HL-60 (cell line): Measurements from ENCODE around the gene PSMB7.

Experiments used
- DNase-seq, 2 experiments: peaks; one replicate each; pipeline ENCODE4 v3.0.0-alpha.2; 2010 to 2020; ENCODE audit warnings: low read depth in 1 of 2, low spot score in 1 of 2
- H3K27ac ChIP-seq: fragments of 250-450 bp; sonication (Bioruptor Pico); replicated peaks from 2 replicates; pipeline ENCODE4 v1.5.1; 2020; ENCODE audit warnings: mild to moderate bottlenecking, moderate library complexity
- H3K27me3 ChIP-seq: fragments of 250-450 bp; sonication (Bioruptor Pico); 2 replicates; pipeline ENCODE4 v1.5.1; 2021; ENCODE audit warnings: mild to moderate bottlenecking, moderate library complexity; ENCODE audit not compliant: insufficient read depth, poor library complexity, severe bottlenecking
- H3K4me3 ChIP-seq: replicated peaks from 2 replicates; pipeline ENCODE4 v1.5.1; 2011; ENCODE audit warnings: mild to moderate bottlenecking, control low read depth, low read length; ENCODE audit not compliant: insufficient read depth
- CTCF ChIP-seq: IDR thresholded peaks from one replicate; pipeline ENCODE4 v1.5.1; 2011; ENCODE audit warnings: low read length, control low read depth, inconsistent platforms; ENCODE audit not compliant: insufficient read depth
- GABPA ChIP-seq: IDR thresholded peaks from 2 replicates; pipeline ENCODE4 v1.6.1; 2012; ENCODE audit warnings: low read depth
- POLR2AphosphoS5 ChIP-seq: IDR thresholded peaks from 2 replicates; pipeline ENCODE4 v1.6.1; 2012; ENCODE audit warnings: low read depth
- SPI1 ChIP-seq: IDR thresholded peaks from 2 replicates; pipeline ENCODE4 v1.6.1; 2012; ENCODE audit warnings: low read depth, mild to moderate bottlenecking, borderline replicate concordance
- TF ChIP-seq, protein P1 (sequence below): IDR thresholded peaks from 2 replicates; pipeline ENCODE4 v1.6.1; 2012; ENCODE audit warnings: low read depth; ENCODE audit not compliant: insufficient replicate concordance

PSMB7 gene

GRCh38 chr9:124359426-124359825 lies 55.8 kb downstream of the PSMB7 start:
- Histone ChIP-seq H3K27ac (no peak overlapping the region), H3K4me3 (no peak overlapping the region), H3K27me3 (no peaks in the 10 kb centered on the region)
- TF ChIP-seq SPI1 (no peak), CTCF (no peak), POLR2AphosphoS5 (no peak), GABPA (no peak)
- TF ChIP-seq, protein P1, sequence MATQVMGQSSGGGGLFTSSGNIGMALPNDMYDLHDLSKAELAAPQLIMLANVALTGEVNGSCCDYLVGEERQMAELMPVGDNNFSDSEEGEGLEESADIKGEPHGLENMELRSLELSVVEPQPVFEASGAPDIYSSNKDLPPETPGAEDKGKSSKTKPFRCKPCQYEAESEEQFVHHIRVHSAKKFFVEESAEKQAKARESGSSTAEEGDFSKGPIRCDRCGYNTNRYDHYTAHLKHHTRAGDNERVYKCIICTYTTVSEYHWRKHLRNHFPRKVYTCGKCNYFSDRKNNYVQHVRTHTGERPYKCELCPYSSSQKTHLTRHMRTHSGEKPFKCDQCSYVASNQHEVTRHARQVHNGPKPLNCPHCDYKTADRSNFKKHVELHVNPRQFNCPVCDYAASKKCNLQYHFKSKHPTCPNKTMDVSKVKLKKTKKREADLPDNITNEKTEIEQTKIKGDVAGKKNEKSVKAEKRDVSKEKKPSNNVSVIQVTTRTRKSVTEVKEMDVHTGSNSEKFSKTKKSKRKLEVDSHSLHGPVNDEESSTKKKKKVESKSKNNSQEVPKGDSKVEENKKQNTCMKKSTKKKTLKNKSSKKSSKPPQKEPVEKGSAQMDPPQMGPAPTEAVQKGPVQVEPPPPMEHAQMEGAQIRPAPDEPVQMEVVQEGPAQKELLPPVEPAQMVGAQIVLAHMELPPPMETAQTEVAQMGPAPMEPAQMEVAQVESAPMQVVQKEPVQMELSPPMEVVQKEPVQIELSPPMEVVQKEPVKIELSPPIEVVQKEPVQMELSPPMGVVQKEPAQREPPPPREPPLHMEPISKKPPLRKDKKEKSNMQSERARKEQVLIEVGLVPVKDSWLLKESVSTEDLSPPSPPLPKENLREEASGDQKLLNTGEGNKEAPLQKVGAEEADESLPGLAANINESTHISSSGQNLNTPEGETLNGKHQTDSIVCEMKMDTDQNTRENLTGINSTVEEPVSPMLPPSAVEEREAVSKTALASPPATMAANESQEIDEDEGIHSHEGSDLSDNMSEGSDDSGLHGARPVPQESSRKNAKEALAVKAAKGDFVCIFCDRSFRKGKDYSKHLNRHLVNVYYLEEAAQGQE = no peak
- DNase-seq = no peak

GRCh38 chr9:124358631-124359030 lies 56.6 kb downstream of the PSMB7 start:
- DNase-seq = peak in 1 of 2 experiments; percentile 41
- Histone ChIP-seq H3K27me3 (no peaks in the 10 kb centered on the region), H3K4me3 (no peak overlapping the region), H3K27ac (peak overlapping the region; percentile 44)
- TF ChIP-seq GABPA = no peak
- TF ChIP-seq POLR2AphosphoS5 = peak; percentile 18; the same call in 1 of the 2 replicates
- peak; percentile 25; the same call in 1 of the 2 replicates for TF ChIP-seq SPI1

GRCh38 chr9:124357721-124358361 lies 57.4 kb downstream of the PSMB7 start:
- TF ChIP-seq SPI1 (no peak), GABPA (no peak), POLR2AphosphoS5 (no peak; the same call in 1 of the 2 replicates), CTCF (no peak)
- TF ChIP-seq, protein P1 = no peak
- no peaks in the 10 kb centered on the region for H3K27me3 ChIP-seq
- DNase-seq = no peak
- H3K27ac ChIP-seq = peak overlapping the region; percentile 44
- H3K4me3 ChIP-seq = no peak overlapping the region

GRCh38 chr9:124356745-124357390 lies 58.4 kb downstream of the PSMB7 start:
- DNase-seq = no peak
- Histone ChIP-seq H3K27me3 (no peaks in the 10 kb centered on the region), H3K27ac (peak overlapping the region; percentile 44), H3K4me3 (no peak overlapping the region)
- no peak for TF ChIP-seq GABPA
